GM21619 (cell line): Measurements from ENCODE around the gene GLIS2.

Experiments
- ATAC-seq: cut with Tn5 transposase; IDR thresholded peaks from one replicate; pipeline ENCODE4 v1.9.1; 2021; ENCODE audit not compliant: unreplicated experiment

Gene GLIS2

GRCh38 chr16:4381072-4381934 lies 65.4 kb downstream of the GLIS2 start:
- ATAC-seq, result no peak

- no peak for ATAC-seq
Observed at GRCh38 chr16:4381935-4382794, 66.3 kb downstream of the GLIS2 start.

- no peak for ATAC-seq
Observed at GRCh38 chr16:4382795-4383357, 67.0 kb downstream of the GLIS2 start.

GRCh38 chr16:4383591-4384444 lies 68.0 kb downstream of the GLIS2 start:
- no peak for ATAC-seq

- ATAC-seq, result no peak
Observed at GRCh38 chr16:4384509-4384942, 68.7 kb downstream of the GLIS2 start.

- no peak for ATAC-seq
Observed at GRCh38 chr16:4385066-4385788, 69.4 kb downstream of the GLIS2 start.

GRCh38 chr16:4385789-4386450 lies 70.1 kb downstream of the GLIS2 start:
- ATAC-seq, result no peak

GRCh38 chr16:4386451-4386805 lies 70.6 kb downstream of the GLIS2 start:
- ATAC-seq, result no peak

- no peak for ATAC-seq
Observed at GRCh38 chr16:4386951-4387565, 71.2 kb downstream of the GLIS2 start.

- ATAC-seq, result no peak
Observed at GRCh38 chr16:4387781-4388180, 71.9 kb downstream of the GLIS2 start.

- ATAC-seq, result no peak
Observed at GRCh38 chr16:4388271-4389021, 72.6 kb downstream of the GLIS2 start.
